Heart right ventricle (tissue), 16 donors: ENCODE data around the gene SETDB2. TPM values are rescaled to one million over a fixed set of nuclear protein-coding genes. Genes with fewer than 3 reads are reported as not detected.

Source experiments
- ATAC-seq, 8 donors: fragments of 200-7000 bp; cut with Tn5 transposase; one replicate each; pipeline ENCODE4 v1.9.1; 2020; ENCODE audit warnings: mild to moderate bottlenecking in 8 of 8, moderate library complexity in 8 of 8, moderate number of reproducible peaks in 1 of 8
- DNase-seq, 2 donors: peaks; one replicate each; pipeline ENCODE4 v3.0.0-alpha.2; 2020
- H3K27ac ChIP-seq, 10 donors: fragments of 200-600 bp; sonication (generic) in 2 of 10; one replicate each; pipeline versions ENCODE4 v1.5.0 to v1.8.0; 2020 to 2022; ENCODE audit warnings: mild to moderate bottlenecking in 3 of 10
- H3K27me3 ChIP-seq, 7 donors: fragments of 200-600 bp; one replicate each; pipeline ENCODE4 v1.8.0; 2021 to 2022; ENCODE audit warnings: mild to moderate bottlenecking in 2 of 7
- H3K36me3 ChIP-seq, 9 donors: fragments of 200-600 bp; sonication (generic) in 1 of 9; one replicate each; pipeline versions ENCODE4 v1.5.0 to v1.8.0; 2020 to 2022; ENCODE audit warnings: mild to moderate bottlenecking in 2 of 9
- H3K4me1 ChIP-seq, 9 donors: fragments of 200-600 bp; sonication (generic) in 1 of 9; one replicate each; pipeline versions ENCODE4 v1.5.0 to v1.8.0; 2020 to 2022; ENCODE audit warnings: mild to moderate bottlenecking in 4 of 9
- H3K4me3 ChIP-seq, 10 donors: fragments of 200-600 bp; sonication (generic) in 2 of 10; one replicate each; pipeline versions ENCODE4 v1.5.0 to v1.8.0; 2020 to 2022; ENCODE audit warnings: mild to moderate bottlenecking in 7 of 10, moderate library complexity in 2 of 10
- H3K9me3 ChIP-seq, 11 donors: fragments of 200-600 bp in 10 of 11; sonication (generic) in 2 of 11; one replicate each; pipeline versions ENCODE4 v1.5.0 to v1.8.0; 2013 to 2022; ENCODE audit warnings: mild to moderate bottlenecking in 2 of 11, control low read depth in 1 of 11, moderate library complexity in 1 of 11
- CTCF ChIP-seq, 9 donors: fragments of 200-600 bp; sonication (generic) in 2 of 9; IDR thresholded peaks; one replicate each; pipeline versions ENCODE4 v1.5.0 to v1.8.0; 2021 to 2022; ENCODE audit warnings: antibody characterized with exemption in 9 of 9, mild to moderate bottlenecking in 5 of 9, moderate library complexity in 1 of 9
- WGBS, 2 donors: extraction: QIAGEN DNeasy Blood & Tissue Kit; methylation state at CpG; one replicate each; pipeline ENCODE4 v1.1.7; 2013; ENCODE audit warnings: inconsistent platforms in 1 of 2; 5-methylcytosine and 5-hydroxymethylcytosine counted together
- intact Hi-C, 10 donors: fragments of 100-400 bp; cut with DNase I; formaldehyde crosslinking; loops; one replicate each; pipeline versions ENCODE4 v1.11.1 to v1.14.2; 2022
- polyA plus RNA-seq, 2 donors: library from polyadenylated mRNA; stranded (reverse); fragments of 200-250 nt; gene quantifications; one replicate each; pipeline ENCODE4 v1.2.3, GENCODE V29; 2013
- total RNA-seq, 10 donors: library from RNA; stranded (reverse); fragmentation: NEBNext Ultra II Directional in 3 of 10; extraction: Animal tissue kit (Norgen Biotek cat#: 25700) in 3 of 10; gene quantifications; one replicate each; pipeline versions ENCODE4 v1.2.1 to v1.2.4, GENCODE V29; 2021 to 2023
- donor health status: Arrhythmogenic right ventricular cardiomyopathy.
- donor health status: ischemic (EF 13 %, LVEDD 7.1; RV severe dilation, severe dysfunction).
- donor health status: healthy with polysubstance abuse.
- donor health status: DM: no; HTN: yes; CAD: no.
- donor health status: DM: no; HTN: no; CAD: no.
- donor health status: ischemic (EF 25% LVEDD 6.9; RV normal size, moderate dysfunction).
- donor health status: ischemic (EF 25% LVEDD 5.7; RV mildly dilated, moderate dysfunction).
- donor health status: healthy.
- donor health status: DM: yes; HTN: yes; CAD: no.
- donor health status: Ischemic cardiomyopathy.
- donor health status: ischemic (EF 35%, LVEDD 5.7; RV mildly dilated, moderate dysfunction).
- donor health status: nonischemic (EF 11% LVEDD 7.7; RV severe dilation, severe dysfunction).
- donor health status: DM: yes; HTN: yes; CAD: no.
- donor health status: PGD.
- donor health status: ischemic (EF 29% LVEDD 5.4; RV normal size, mild dysfunction).
- donor health status: nonischemic (EF 23%, LVEDD 6.1; RV moderate dilation, normal function).

The SETDB2 gene
- total and polyA plus RNA-seq, 12 donors: 3.8 to 18.2 (median 12.1) TPM

GRCh38 chr13:49410006-49410405 lies 34.1 kb upstream of the SETDB2 start:
- no peaks in the 10 kb centered on the region for H3K4me1 ChIP-seq
- no peak overlapping the region for H3K4me3 ChIP-seq
- DNase-seq: no peak
- no peak for ATAC-seq
- no peaks in the 10 kb centered on the region for H3K27me3 ChIP-seq
- H3K27ac ChIP-seq: no peak overlapping the region
- intact Hi-C loops: no loop called here
- WGBS, 2 donors: 79 to 82% methylated on average over 4 of the region's 4 CpGs
- no peak for TF ChIP-seq CTCF (IDR thresholded peaks at IDR 0.05)
- no peaks in the 10 kb centered on the region for H3K36me3 ChIP-seq
- H3K9me3 ChIP-seq: peaks cover 0 to 12% (median 4%) of the 10 kb centered on the region in 11 donors

- Histone ChIP-seq H3K27ac (no peak overlapping the region), H3K4me1 (no peaks in the 10 kb centered on the region), H3K9me3 (peaks cover 0 to 8% (median 0%) of the 10 kb centered on the region in 11 donors), H3K27me3 (no peaks in the 10 kb centered on the region), H3K36me3 (no peaks in the 10 kb centered on the region), H3K4me3 (no peak overlapping the region)
- no peak for TF ChIP-seq CTCF (IDR thresholded peaks at IDR 0.05)
- DNase-seq (no peak), ATAC-seq (no peak)
- intact Hi-C loops: no loop called here
Measured at GRCh38 chr13:49410477-49410876, 33.6 kb upstream of the SETDB2 start.

- no peak for DNase-seq
- intact Hi-C loops: no loop called here
- Histone ChIP-seq H3K9me3 (peaks cover 0 to under 1% (median 0%) of the 10 kb centered on the region in 11 donors), H3K27me3 (no peaks in the 10 kb centered on the region), H3K4me1 (peaks cover 0 to 6% (median 0%) of the 10 kb centered on the region in 9 donors), H3K36me3 (no peaks in the 10 kb centered on the region), H3K27ac (no peak overlapping the region), H3K4me3 (no peak overlapping the region)
- TF ChIP-seq CTCF (IDR thresholded peaks at IDR 0.05): no peak
- no peak for ATAC-seq
- 95 to 97% methylated on average over 5 of the region's 5 CpGs for WGBS, 2 donors
Measured at GRCh38 chr13:49411353-49411752, 32.7 kb upstream of the SETDB2 start.

- intact Hi-C loops: no loop called here
- H3K36me3 ChIP-seq: no peaks in the 10 kb centered on the region
- no peak overlapping the region for H3K4me3 ChIP-seq
- 68 to 77% methylated on average over 2 of the region's 2 CpGs for WGBS, 2 donors
- peaks cover 0 to 6% (median 0%) of the 10 kb centered on the region in 9 donors for H3K4me1 ChIP-seq
- ATAC-seq: no peak
- TF ChIP-seq CTCF (IDR thresholded peaks at IDR 0.05): no peak
- no peaks in the 10 kb centered on the region for H3K9me3 ChIP-seq
- no peak overlapping the region for H3K27ac ChIP-seq
- no peak for DNase-seq
- no peaks in the 10 kb centered on the region for H3K27me3 ChIP-seq
Measured at GRCh38 chr13:49412749-49413148, 31.3 kb upstream of the SETDB2 start.
